Mesendoderm (in vitro differentiated cells): Measurements from ENCODE around the gene DNAAF8.
A peak's percentile ranks its signal among the peaks of the same experiment; 100 is the strongest.

Experiments used
- DNase-seq: peaks from one replicate; pipeline ENCODE4 v3.0.0; 2013
- H2AK5ac ChIP-seq: 2 replicates; pipeline ENCODE4 v1.6.1; 2013; ENCODE audit warnings: low read length, inconsistent platforms
- H2BK120ac ChIP-seq: 2 replicates; pipeline ENCODE4 v1.6.1; 2013; ENCODE audit warnings: low read depth, mild to moderate bottlenecking, low read length, moderate library complexity, mixed read lengths
- H2BK15ac ChIP-seq: replicated peaks from 2 replicates; pipeline ENCODE4 v1.6.1; 2013; ENCODE audit warnings: low read depth, mild to moderate bottlenecking, moderate library complexity
- H2BK5ac ChIP-seq: 2 replicates; pipeline ENCODE4 v1.6.1; 2013; ENCODE audit warnings: low read length, inconsistent platforms
- H3K18ac ChIP-seq: 2 replicates; pipeline ENCODE4 v1.6.1; 2013; ENCODE audit warnings: mild to moderate bottlenecking, low read length, mixed read lengths
- H3K23ac ChIP-seq: one replicate; pipeline ENCODE4 v1.6.1; 2013; ENCODE audit warnings: low read length
- H3K27ac ChIP-seq: 2 replicates; pipeline ENCODE4 v1.5.1; 2013; ENCODE audit warnings: low read depth, mild to moderate bottlenecking, inconsistent platforms, low read length, moderate library complexity
- H3K27me3 ChIP-seq: 2 replicates; pipeline ENCODE4 v1.6.1; 2013; ENCODE audit warnings: low read length, control low read depth, mild to moderate bottlenecking, inconsistent platforms; ENCODE audit not compliant: insufficient read depth, poor library complexity
- H3K36me3 ChIP-seq: 2 replicates; pipeline ENCODE4 v1.6.1; 2013; ENCODE audit warnings: low read length, inconsistent platforms; ENCODE audit not compliant: control insufficient read depth, insufficient read depth
- H3K4ac ChIP-seq: one replicate; pipeline ENCODE4 v1.6.1; 2013; ENCODE audit warnings: low read depth, mild to moderate bottlenecking, low read length, moderate library complexity
- H3K4me1 ChIP-seq: 2 replicates; pipeline ENCODE4 v1.6.1; 2013; ENCODE audit warnings: low read depth, low read length, inconsistent platforms; ENCODE audit not compliant: control insufficient read depth
- H3K4me2 ChIP-seq: 2 replicates; pipeline ENCODE4 v1.6.1; 2013; ENCODE audit warnings: low read length
- H3K4me3 ChIP-seq: 2 replicates; pipeline ENCODE4 v1.5.1; 2013; ENCODE audit warnings: mild to moderate bottlenecking, low read length
- H3K56ac ChIP-seq: one replicate; pipeline ENCODE4 v1.6.1; 2013; ENCODE audit warnings: low read length
- H3K79me1 ChIP-seq: 2 replicates; pipeline ENCODE4 v1.6.1; 2013; ENCODE audit warnings: low read length, inconsistent platforms
- H3K79me2 ChIP-seq: 2 replicates; pipeline ENCODE4 v1.6.1; 2013; ENCODE audit warnings: mild to moderate bottlenecking, low read length; ENCODE audit not compliant: control insufficient read depth, insufficient read depth
- H3K9ac ChIP-seq: 2 replicates; pipeline ENCODE4 v1.6.1; 2013; ENCODE audit warnings: low read length, inconsistent platforms
- H4K5ac ChIP-seq: one replicate; pipeline ENCODE4 v1.6.1; 2013; ENCODE audit warnings: low read length
- H4K8ac ChIP-seq: one replicate; pipeline ENCODE4 v1.6.1; 2013; ENCODE audit warnings: low read depth, mild to moderate bottlenecking, control low read depth, low read length, moderate library complexity
- whole genome bisulfite sequencing: extraction: QIAGEN DNeasy Blood & Tissue Kit; methylation state at CpG from one replicate; pipeline ENCODE4 v1.1.7; 2013; ENCODE audit warnings: low lambda C conversion rate, missing lambda C conversion rate; ENCODE audit not compliant: insufficient coverage; ENCODE audit errors: extremely low coverage; 5-methylcytosine and 5-hydroxymethylcytosine counted together

Gene DNAAF8

DNA sequence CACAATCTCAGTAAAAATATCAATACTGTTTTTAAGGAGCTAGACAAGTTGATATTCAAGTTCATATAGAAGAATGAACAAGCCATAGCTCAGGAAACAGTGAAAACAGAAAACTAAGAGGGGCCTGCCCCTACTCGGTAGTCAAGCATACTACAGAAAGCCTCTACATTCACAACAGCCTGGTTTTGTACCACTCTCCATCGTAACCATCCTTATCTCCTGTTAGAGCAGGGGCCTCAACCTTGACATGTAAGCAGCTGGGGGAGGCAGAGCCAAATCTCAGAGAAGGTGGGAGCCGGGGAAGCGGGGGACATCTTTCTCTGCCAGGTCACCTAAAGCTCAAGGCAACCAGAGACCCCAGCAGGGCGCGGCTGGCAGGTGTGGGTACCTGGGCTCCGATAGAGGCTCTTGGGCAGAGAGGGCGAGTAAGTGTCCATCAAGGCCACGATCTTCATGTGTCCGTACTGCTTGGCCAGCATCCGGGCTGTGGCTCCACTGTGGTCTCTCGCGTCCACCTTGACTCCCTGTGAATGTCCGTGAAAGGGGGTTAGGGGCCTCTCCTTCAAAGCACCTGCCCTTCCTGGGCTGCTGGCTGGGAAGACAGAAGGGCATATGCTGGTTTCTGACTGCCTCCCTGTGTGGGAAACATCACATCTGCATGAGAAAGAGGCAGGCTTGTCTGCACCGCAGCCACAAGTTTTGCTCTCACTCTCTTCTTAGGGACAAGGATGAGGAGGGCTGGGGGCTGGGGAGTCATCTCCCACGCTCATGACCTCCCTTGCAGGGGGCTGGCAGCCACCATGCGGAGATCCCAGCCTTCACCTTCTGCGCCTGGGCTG, 20.5 kb upstream of the DNAAF8 start:
- Histone ChIP-seq H3K56ac (no peak overlapping the region), H3K27ac (no peak overlapping the region), H2BK120ac (no peak overlapping the region), H3K4me3 (no peak overlapping the region), H4K5ac (no peak overlapping the region), H3K79me2 (no peaks in the 10 kb centered on the region), H4K8ac (no peak overlapping the region), H3K27me3 (no peaks in the 10 kb centered on the region), H3K4me1 (peaks cover under 1% of the 10 kb centered on the region), H3K18ac (no peak overlapping the region), H3K9ac (no peak overlapping the region), H3K4ac (no peak overlapping the region), H3K23ac (no peak overlapping the region), H3K79me1 (no peaks in the 10 kb centered on the region), H2BK5ac (no peak overlapping the region), H3K36me3 (no peaks in the 10 kb centered on the region), H2BK15ac (no peak overlapping the region), H3K4me2 (no peak overlapping the region), H2AK5ac (no peak overlapping the region)
- no CpG with 5 or more reads among the region's 18 CpGs for WGBS
- DNase-seq, result no peak

- Histone ChIP-seq H2BK5ac (no peak overlapping the region), H2BK15ac (no peak overlapping the region), H3K79me1 (no peaks in the 10 kb centered on the region), H3K56ac (no peak overlapping the region), H3K9ac (no peak overlapping the region), H3K4me2 (no peak overlapping the region), H2AK5ac (no peak overlapping the region), H3K36me3 (no peaks in the 10 kb centered on the region), H3K27me3 (no peaks in the 10 kb centered on the region), H4K5ac (no peak overlapping the region), H2BK120ac (no peak overlapping the region), H3K27ac (no peak overlapping the region), H3K4ac (no peak overlapping the region), H4K8ac (no peak overlapping the region), H3K4me3 (no peak overlapping the region), H3K18ac (no peak overlapping the region), H3K4me1 (peaks cover 3% of the 10 kb centered on the region), H3K23ac (no peak overlapping the region), H3K79me2 (no peaks in the 10 kb centered on the region)
- no CpG with 5 or more reads among the region's 2 CpGs for WGBS
- DNase-seq, result no peak
These were observed 19.3 kb upstream of the DNAAF8 start for GRCh38 chr16:4714996-4715395.

DNA sequence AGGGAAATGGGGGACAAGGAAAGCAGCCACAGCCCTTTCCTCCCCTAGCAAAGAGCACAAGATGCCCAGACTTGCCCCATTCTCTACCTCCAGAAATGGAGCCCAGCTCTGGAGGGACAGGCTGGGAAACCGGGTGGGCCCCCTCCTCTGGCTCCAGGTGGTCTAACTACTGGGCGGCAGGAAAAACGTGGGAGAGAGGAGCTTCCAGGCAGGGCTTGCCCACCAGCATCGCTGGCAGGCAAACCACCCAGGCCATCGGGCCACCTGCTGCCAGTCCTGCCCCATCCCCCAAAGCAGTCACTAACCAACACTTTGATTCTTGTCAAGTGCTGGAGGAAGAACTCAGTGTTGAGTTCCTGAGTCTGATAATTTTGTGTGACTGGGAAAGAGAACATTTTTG, 15.9 kb upstream of the DNAAF8 start:
- no peaks in the 10 kb centered on the region for H3K79me1 ChIP-seq
- H3K79me2 ChIP-seq, result no peaks in the 10 kb centered on the region
- H3K18ac ChIP-seq, result no peak overlapping the region
- no peak overlapping the region for H3K4me2 ChIP-seq
- H3K4ac ChIP-seq, result no peak overlapping the region
- no peak overlapping the region for H4K5ac ChIP-seq
- no peak overlapping the region for H3K23ac ChIP-seq
- H3K4me1 ChIP-seq, result peaks cover 3% of the 10 kb centered on the region
- peak; percentile 34 for DNase-seq
- peak overlapping the region; percentile 55 for H3K27ac ChIP-seq
- no peak overlapping the region for H4K8ac ChIP-seq
- H2BK120ac ChIP-seq, result no peak overlapping the region
- WGBS, result no CpG with 5 or more reads among the region's 5 CpGs
- no peaks in the 10 kb centered on the region for H3K36me3 ChIP-seq
- no peak overlapping the region for H2BK5ac ChIP-seq
- H3K9ac ChIP-seq, result no peak overlapping the region
- H3K4me3 ChIP-seq, result no peak overlapping the region
- no peaks in the 10 kb centered on the region for H3K27me3 ChIP-seq
- H3K56ac ChIP-seq, result no peak overlapping the region
- H2AK5ac ChIP-seq, result no peak overlapping the region
- no peak overlapping the region for H2BK15ac ChIP-seq

DNA sequence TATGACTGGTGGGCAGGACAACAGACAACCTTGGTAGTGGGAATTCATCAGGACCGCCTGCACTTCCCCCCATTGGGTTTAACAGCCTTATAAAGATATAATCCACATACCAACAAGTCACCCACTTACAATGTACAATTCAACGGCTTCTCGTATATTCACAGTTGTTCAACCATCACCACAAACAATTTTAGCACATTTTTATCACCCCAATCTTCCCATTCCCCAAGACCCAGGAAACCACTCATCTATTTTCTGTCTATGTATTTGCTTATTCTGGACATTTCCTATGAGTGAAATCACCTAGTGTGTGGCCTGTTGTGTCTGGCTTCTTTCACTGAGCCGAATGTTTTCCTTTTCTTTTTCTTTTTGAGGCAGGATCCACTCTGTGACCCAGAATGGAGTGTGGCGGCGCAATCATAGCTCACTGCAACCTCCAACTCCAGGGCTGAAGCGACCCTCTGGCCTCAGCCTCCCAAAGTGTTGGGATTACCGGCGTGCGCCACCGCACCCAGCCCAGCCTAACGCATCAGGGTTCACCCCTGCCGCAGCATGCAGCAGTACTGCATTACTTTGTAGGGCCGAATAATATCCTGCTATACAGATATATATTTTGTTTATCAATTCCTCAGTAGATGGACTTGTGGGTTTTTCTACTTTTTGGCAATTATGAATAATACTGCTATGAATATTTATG, 11.1 kb upstream of the DNAAF8 start:
- Histone ChIP-seq H3K4me1 (peaks cover 3% of the 10 kb centered on the region), H3K4ac (no peak overlapping the region), H4K5ac (no peak overlapping the region), H2BK120ac (no peak overlapping the region), H3K27ac (no peak overlapping the region), H2AK5ac (no peak overlapping the region), H2BK5ac (no peak overlapping the region), H2BK15ac (no peak overlapping the region), H3K36me3 (peaks cover 11% of the 10 kb centered on the region), H3K4me3 (no peak overlapping the region), H3K79me1 (peaks cover 2% of the 10 kb centered on the region), H3K56ac (no peak overlapping the region), H3K4me2 (no peak overlapping the region), H3K79me2 (no peaks in the 10 kb centered on the region), H3K23ac (no peak overlapping the region), H4K8ac (no peak overlapping the region), H3K18ac (no peak overlapping the region), H3K9ac (no peak overlapping the region), H3K27me3 (no peaks in the 10 kb centered on the region)
- WGBS, result no CpG with 5 or more reads among the region's 14 CpGs
- no peak for DNase-seq

DNA sequence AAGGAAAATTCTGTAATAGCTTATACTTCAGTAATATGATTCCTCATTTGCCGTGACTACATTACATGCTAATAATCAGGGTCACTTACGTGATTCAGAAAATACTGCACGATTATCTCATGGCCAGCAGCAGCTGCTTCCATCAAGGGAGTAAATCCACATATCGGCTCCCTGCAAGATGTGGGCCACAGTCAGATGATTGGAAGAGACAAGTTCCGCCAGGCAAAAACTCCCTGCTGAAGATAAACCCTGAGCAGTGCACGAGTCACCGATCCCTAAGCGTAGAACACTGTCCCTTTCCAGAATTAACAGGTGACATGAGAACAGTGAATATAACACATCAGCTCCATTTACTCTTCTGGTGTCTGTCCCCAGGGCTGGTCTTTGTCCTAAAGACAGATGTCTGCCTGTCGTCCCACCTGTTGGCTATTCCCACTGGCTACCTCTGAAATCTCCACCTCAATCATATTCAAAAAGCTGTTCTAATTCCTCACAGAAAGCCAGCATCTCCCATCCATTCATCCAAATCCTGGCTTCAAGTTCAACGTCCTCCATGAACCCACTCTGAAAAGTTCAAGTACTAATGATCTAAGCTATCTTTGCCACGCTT, 9.6 kb upstream of the DNAAF8 start:
- H3K4me3 ChIP-seq, result no peak overlapping the region
- no peak overlapping the region for H3K4me2 ChIP-seq
- no peak overlapping the region for H3K9ac ChIP-seq
- H3K36me3 ChIP-seq, result peaks cover 13% of the 10 kb centered on the region
- no peaks in the 10 kb centered on the region for H3K27me3 ChIP-seq
- peaks cover 4% of the 10 kb centered on the region for H3K79me1 ChIP-seq
- H2BK5ac ChIP-seq, result no peak overlapping the region
- no peak overlapping the region for H4K5ac ChIP-seq
- no peaks in the 10 kb centered on the region for H3K4me1 ChIP-seq
- no peak overlapping the region for H3K27ac ChIP-seq
- H3K4ac ChIP-seq, result no peak overlapping the region
- no peak overlapping the region for H2BK120ac ChIP-seq
- no peak overlapping the region for H2BK15ac ChIP-seq
- no peak overlapping the region for H3K23ac ChIP-seq
- H2AK5ac ChIP-seq, result no peak overlapping the region
- no peak overlapping the region for H3K56ac ChIP-seq
- no peak overlapping the region for H4K8ac ChIP-seq
- DNase-seq, result no peak
- no peaks in the 10 kb centered on the region for H3K79me2 ChIP-seq
- WGBS, result no CpG with 5 or more reads among the region's 11 CpGs
- no peak overlapping the region for H3K18ac ChIP-seq
